ENCODE data around the gene IRX5.

The IRX5 gene

GRCh38 chr16:54892981-54893380 is 37.7 kb upstream of the IRX5 start:
- TF ChIP-seq, protein P1, sequence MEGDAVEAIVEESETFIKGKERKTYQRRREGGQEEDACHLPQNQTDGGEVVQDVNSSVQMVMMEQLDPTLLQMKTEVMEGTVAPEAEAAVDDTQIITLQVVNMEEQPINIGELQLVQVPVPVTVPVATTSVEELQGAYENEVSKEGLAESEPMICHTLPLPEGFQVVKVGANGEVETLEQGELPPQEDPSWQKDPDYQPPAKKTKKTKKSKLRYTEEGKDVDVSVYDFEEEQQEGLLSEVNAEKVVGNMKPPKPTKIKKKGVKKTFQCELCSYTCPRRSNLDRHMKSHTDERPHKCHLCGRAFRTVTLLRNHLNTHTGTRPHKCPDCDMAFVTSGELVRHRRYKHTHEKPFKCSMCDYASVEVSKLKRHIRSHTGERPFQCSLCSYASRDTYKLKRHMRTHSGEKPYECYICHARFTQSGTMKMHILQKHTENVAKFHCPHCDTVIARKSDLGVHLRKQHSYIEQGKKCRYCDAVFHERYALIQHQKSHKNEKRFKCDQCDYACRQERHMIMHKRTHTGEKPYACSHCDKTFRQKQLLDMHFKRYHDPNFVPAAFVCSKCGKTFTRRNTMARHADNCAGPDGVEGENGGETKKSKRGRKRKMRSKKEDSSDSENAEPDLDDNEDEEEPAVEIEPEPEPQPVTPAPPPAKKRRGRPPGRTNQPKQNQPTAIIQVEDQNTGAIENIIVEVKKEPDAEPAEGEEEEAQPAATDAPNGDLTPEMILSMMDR (IDR thresholded peaks at IDR 0.05), result no peak
- Mint-ChIP-seq H3K36me3 (ENCODE audit: low read depth) (no peaks in the 10 kb centered on the region), H3K9me3 (peaks cover 2% of the 10 kb centered on the region), H3K4me3 (no peak overlapping the region), H3K4me1 (peaks cover 30% of the 10 kb centered on the region), H3K27ac (no peak overlapping the region), H3K27me3 (ENCODE audit: low read depth, poor library complexity) (peaks cover 7% of the 10 kb centered on the region)
- no peak for DNase-seq

DNA sequence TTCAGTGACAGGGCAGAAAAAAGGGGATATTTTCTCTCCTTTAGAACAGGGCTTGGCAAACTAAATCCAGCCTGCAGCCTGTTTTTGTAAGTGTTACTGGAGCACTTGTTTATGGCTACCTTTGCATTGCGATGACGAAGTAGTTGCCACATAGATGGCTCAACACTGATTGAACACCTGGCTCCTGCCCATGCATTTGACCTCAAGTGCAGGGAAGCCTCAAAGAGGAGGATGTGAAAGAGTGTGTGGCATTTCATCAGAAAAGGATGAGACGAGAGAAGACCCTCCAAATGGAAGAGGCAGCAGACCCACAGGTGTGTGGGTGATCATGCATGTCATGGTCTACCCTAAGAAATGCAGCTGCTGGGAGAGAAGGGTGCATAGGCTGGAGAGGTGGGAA is 32.7 kb upstream of the IRX5 start:
- Mint-ChIP-seq H3K9me3 (peaks cover 17% of the 10 kb centered on the region), H3K36me3 (ENCODE audit: low read depth) (peaks cover 10% of the 10 kb centered on the region), H3K27me3 (ENCODE audit: low read depth, poor library complexity) (peaks cover 7% of the 10 kb centered on the region), H3K4me3 (no peak overlapping the region), H3K27ac (no peak overlapping the region), H3K4me1 (peaks cover 19% of the 10 kb centered on the region)
- no peak for DNase-seq
- TF ChIP-seq, protein P1 (IDR thresholded peaks at IDR 0.05), result no peak

DNA sequence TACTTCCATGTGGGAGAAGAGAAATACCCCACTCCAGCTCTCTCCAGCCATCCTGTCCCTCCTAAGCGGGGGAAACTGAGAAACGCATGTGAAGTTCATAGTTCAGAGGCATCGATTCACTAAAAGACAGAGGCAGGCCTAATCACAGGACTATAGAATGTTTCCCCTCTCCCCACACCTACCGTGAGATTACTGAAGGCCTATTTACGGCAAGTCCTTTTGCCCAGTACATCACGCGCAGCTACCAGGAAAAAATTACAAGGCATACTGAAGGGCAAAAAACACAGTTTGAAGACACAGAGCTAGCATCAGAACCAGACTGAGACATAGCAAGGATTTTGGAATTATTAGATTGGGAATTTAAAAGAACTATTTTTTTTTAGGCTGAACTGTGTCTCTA is 29.1 kb upstream of the IRX5 start:
- TF ChIP-seq, protein P1 (IDR thresholded peaks at IDR 0.05), result no peak

DNA sequence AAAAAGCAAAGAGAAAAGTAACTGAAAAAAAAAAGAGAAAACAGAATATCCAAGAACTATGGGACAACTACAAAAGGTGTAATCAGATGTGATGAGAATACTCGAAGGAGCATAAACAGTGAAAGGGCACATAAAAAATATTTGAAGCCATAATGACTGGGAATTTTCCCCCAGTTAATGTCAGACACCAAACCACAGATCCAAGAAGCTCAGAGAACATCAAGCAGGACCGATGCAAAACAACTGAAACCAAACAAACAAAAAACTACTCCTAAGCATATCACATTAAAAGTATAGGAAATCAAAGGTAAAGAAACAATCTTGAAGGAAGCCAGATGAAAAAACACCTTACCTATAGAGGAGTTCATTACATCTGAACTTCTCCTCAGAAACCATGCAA is 27.6 kb upstream of the IRX5 start:
- Mint-ChIP-seq H3K4me3 (no peak overlapping the region), H3K27me3 (ENCODE audit: low read depth, poor library complexity) (peaks cover 3% of the 10 kb centered on the region), H3K27ac (no peak overlapping the region), H3K36me3 (ENCODE audit: low read depth) (peaks cover 14% of the 10 kb centered on the region), H3K9me3 (peaks cover 31% of the 10 kb centered on the region), H3K4me1 (peaks cover 1% of the 10 kb centered on the region)
- DNase-seq, result no peak
- TF ChIP-seq, protein P1 (IDR thresholded peaks at IDR 0.05), result no peak

More for the DNA sequence above, 29.1 kb upstream of the IRX5 start:
- Mint-ChIP-seq H3K27ac (no peak overlapping the region), H3K9me3 (peaks cover 34% of the 10 kb centered on the region), H3K4me1 (peaks cover 11% of the 10 kb centered on the region), H3K27me3 (ENCODE audit: low read depth, poor library complexity) (peaks cover 4% of the 10 kb centered on the region), H3K36me3 (ENCODE audit: low read depth) (peaks cover 14% of the 10 kb centered on the region), H3K4me3 (no peak overlapping the region)
- DNase-seq, result no peak

DNA sequence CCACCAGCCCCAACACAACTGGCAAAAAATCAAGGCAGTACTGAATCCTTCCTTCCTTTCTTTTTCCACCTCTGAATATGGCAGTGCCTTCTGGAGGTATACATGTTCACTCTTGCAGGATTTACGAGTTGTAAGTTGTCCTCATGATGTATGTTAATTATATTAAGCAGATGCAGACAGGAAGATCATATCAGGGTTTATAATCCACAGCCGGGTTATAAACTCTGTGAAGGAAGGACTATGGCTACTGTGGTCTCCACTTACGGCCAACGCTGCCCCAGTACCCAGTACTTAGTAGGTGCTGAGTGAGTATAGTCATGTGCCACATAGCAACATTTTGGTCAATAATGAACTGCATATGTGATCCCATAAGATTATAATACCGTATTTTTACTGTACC is 19.6 kb upstream of the IRX5 start:
- Mint-ChIP-seq H3K4me3 (no peak overlapping the region), H3K4me1 (no peaks in the 10 kb centered on the region), H3K27me3 (ENCODE audit: low read depth, poor library complexity) (peaks cover 3% of the 10 kb centered on the region), H3K9me3 (no peaks in the 10 kb centered on the region), H3K36me3 (ENCODE audit: low read depth) (no peaks in the 10 kb centered on the region), H3K27ac (no peak overlapping the region)
- DNase-seq, result no peak
- TF ChIP-seq, protein P1 (IDR thresholded peaks at IDR 0.05), result no peak

DNA sequence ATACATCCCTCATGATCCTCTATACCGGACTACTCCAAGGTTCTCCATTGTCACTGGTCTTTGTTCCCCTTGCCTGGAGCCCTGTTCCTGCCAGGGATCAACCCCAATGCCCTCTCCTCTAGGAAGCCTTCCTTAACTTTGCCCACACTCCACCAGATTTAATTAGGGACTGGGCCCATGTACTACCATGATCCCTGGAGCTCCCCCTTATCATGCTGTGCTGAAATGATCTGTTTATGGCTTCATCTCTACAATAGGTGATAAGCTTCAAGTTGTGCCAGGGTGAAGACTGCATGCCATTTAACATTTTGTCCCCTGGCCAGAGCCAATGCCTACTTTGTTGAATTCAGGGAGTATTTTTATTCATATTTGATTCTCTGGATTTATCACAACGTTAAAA is 17.9 kb upstream of the IRX5 start:
- Mint-ChIP-seq H3K4me1 (no peaks in the 10 kb centered on the region), H3K27ac (no peak overlapping the region), H3K9me3 (no peaks in the 10 kb centered on the region), H3K36me3 (ENCODE audit: low read depth) (peaks cover 2% of the 10 kb centered on the region), H3K27me3 (ENCODE audit: low read depth, poor library complexity) (peaks cover 2% of the 10 kb centered on the region), H3K4me3 (no peak overlapping the region)
- DNase-seq, result no peak
- TF ChIP-seq, protein P1 (IDR thresholded peaks at IDR 0.05), result no peak

Measured in nephron progenitor cell (in vitro differentiated cells).